ENCODE measurements around the gene ZNF683.

The ZNF683 gene

GRCh38 chr1:26328597-26328996, 44.0 kb downstream of the ZNF683 start:
- no peaks in the 10 kb centered on the region for H3K4me1 ChIP-seq
- TF ChIP-seq, protein P1, sequence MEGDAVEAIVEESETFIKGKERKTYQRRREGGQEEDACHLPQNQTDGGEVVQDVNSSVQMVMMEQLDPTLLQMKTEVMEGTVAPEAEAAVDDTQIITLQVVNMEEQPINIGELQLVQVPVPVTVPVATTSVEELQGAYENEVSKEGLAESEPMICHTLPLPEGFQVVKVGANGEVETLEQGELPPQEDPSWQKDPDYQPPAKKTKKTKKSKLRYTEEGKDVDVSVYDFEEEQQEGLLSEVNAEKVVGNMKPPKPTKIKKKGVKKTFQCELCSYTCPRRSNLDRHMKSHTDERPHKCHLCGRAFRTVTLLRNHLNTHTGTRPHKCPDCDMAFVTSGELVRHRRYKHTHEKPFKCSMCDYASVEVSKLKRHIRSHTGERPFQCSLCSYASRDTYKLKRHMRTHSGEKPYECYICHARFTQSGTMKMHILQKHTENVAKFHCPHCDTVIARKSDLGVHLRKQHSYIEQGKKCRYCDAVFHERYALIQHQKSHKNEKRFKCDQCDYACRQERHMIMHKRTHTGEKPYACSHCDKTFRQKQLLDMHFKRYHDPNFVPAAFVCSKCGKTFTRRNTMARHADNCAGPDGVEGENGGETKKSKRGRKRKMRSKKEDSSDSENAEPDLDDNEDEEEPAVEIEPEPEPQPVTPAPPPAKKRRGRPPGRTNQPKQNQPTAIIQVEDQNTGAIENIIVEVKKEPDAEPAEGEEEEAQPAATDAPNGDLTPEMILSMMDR (IDR thresholded peaks at IDR 0.05), result no peak
- no peaks in the 10 kb centered on the region for H3K9me3 ChIP-seq
- H3K4me3 ChIP-seq, result no peak overlapping the region
- peaks cover 0 to 65% of the 10 kb centered on the region in 2 donors for H3K27me3 ChIP-seq
- DNase-seq, result no peak
- intact Hi-C loops (cut with DNase I; ENCODE audit: low total_unique reads), result loop anchor here (10.0 kb wide), 1 partner anchor 224 kb away; no protein-coding TSS in a partner anchor
- no peaks in the 10 kb centered on the region for H3K36me3 ChIP-seq
- H3K27ac ChIP-seq, result no peak overlapping the region

DNA sequence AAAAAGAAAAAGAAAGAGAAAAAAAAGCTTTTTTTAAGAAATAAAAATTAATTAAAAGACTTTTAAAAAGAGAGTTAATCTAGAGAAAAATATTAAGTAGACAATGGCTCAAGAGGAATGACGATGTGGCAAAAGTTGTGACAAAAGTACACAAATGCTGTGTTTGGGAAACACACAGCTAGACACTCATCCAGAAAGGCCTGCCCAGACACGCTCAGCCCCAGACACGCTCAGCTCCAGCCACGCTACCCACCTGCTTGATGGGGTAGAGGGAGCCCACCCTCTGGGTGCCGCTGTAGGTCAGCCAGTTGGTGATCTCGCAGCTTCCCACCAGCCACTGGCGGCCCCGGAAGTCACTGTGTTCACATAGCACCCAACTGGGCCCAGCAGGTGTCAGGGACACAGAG, 44.6 kb downstream of the ZNF683 start:
- no peak overlapping the region for H3K4me3 ChIP-seq
- H3K9me3 ChIP-seq, result no peaks in the 10 kb centered on the region
- TF ChIP-seq, protein P1 (IDR thresholded peaks at IDR 0.05), result no peak
- intact Hi-C loops (cut with DNase I; ENCODE audit: low total_unique reads), result loop anchor here (10.0 kb wide), 1 partner anchor 223 kb away; no protein-coding TSS in a partner anchor
- H3K27me3 ChIP-seq, result peaks cover 0 to 61% of the 10 kb centered on the region in 2 donors
- no peaks in the 10 kb centered on the region for H3K4me1 ChIP-seq
- H3K27ac ChIP-seq, result no peak overlapping the region
- H3K36me3 ChIP-seq, result no peaks in the 10 kb centered on the region
- no peak for DNase-seq

DNA sequence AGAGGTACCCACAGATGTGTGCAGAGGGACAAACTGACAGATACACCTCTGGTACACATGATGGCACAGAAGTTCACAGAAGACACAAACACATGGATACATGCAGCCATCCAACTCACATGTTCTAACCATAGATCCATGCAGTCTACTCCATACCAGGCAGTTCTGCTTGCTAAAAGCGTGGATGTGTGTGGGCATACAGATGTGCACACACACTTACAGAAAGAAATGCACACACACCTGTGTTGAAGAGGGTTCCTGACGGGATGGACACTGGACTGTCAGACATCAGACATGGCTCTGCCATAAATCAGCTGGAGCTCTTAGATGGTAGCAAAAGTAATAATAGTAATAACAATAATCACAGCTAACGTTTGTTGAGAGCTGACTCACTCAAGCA, 48.0 kb downstream of the ZNF683 start:
- H3K9me3 ChIP-seq, result no peaks in the 10 kb centered on the region
- H3K4me1 ChIP-seq, result peaks cover 0 to 6% (median 5%) of the 10 kb centered on the region in 4 donors
- peaks cover 0 to 45% of the 10 kb centered on the region in 2 donors for H3K27me3 ChIP-seq
- H3K36me3 ChIP-seq, result no peaks in the 10 kb centered on the region
- no peak for DNase-seq
- H3K27ac ChIP-seq, result no peak overlapping the region
- TF ChIP-seq, protein P1 (IDR thresholded peaks at IDR 0.05), result no peak
- no peak overlapping the region for H3K4me3 ChIP-seq
- intact Hi-C loops (cut with DNase I; ENCODE audit: low total_unique reads), result loop anchor here (10.0 kb wide), 1 partner anchor 220 kb away; no protein-coding TSS in a partner anchor

GRCh38 chr1:26323382-26323781, 49.2 kb downstream of the ZNF683 start:
- H3K27ac ChIP-seq, result no peak overlapping the region
- H3K4me1 ChIP-seq, result peaks cover 0 to 6% (median 5%) of the 10 kb centered on the region in 4 donors
- intact Hi-C loops (cut with DNase I; ENCODE audit: low total_unique reads), result loop anchor here (2.0 to 10.0 kb wide), 2 partner anchors 49 to 219 kb away; no protein-coding TSS in a partner anchor
- TF ChIP-seq, protein P1 (IDR thresholded peaks at IDR 0.05), result no peak
- no peak overlapping the region for H3K4me3 ChIP-seq
- no peaks in the 10 kb centered on the region for H3K9me3 ChIP-seq
- no peaks in the 10 kb centered on the region for H3K36me3 ChIP-seq
- no peak for DNase-seq
- peaks cover 0 to 39% of the 10 kb centered on the region in 2 donors for H3K27me3 ChIP-seq

DNA sequence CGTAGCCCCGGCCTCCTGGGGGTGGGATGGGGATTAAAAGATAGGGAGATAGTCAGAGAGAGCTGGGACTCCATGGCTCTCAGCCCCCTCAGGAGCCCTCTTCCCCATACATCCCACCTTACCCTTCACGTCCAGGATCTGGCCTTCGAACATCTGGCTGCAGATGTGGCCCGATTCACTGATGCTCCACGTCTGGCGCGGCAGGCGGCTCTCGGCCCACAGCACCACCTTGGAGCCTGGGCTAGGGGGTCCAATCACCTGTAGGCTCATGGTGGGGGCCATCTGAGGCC, 50.6 kb downstream of the ZNF683 start:
- peaks cover 0 to 6% (median 5%) of the 10 kb centered on the region in 4 donors for H3K4me1 ChIP-seq
- H3K27ac ChIP-seq, result no peak overlapping the region
- no peaks in the 10 kb centered on the region for H3K9me3 ChIP-seq
- no peaks in the 10 kb centered on the region for H3K36me3 ChIP-seq
- peaks cover 0 to 33% of the 10 kb centered on the region in 2 donors for H3K27me3 ChIP-seq
- intact Hi-C loops (cut with DNase I; ENCODE audit: low total_unique reads), result loop anchor here (2.0 to 10.0 kb wide), 2 partner anchors 47 to 217 kb away; no protein-coding TSS in a partner anchor
- no peak overlapping the region for H3K4me3 ChIP-seq
- TF ChIP-seq, protein P1 (IDR thresholded peaks at IDR 0.05), result no peak
- no peak for DNase-seq
